A549 treated with Hydrocortisone at 1 μM for 4 hours (cell line): ENCODE results near the gene MSX1. TPM values are rescaled to one million over a fixed set of nuclear protein-coding genes. Genes with fewer than 3 reads are reported as not detected.

Source experiments
- total RNA-seq: library from RNA; stranded (reverse); fragments of 200-300 nt; extraction: Qiagen RNA extraction; gene quantifications from 5 replicates; pipeline ENCODE4 v1.2.3, GENCODE V29; 2022

The MSX1 gene
- 5.3 to 8.9 TPM (median 8.6 TPM) in 5 replicates for total RNA-seq

GRCh38 chr4:4859325-4859798 is at the start of gene MSX1:
TSS of gene MSX1 (plus strand) at chr4:4859665. CDS start at chr4:4859900, 235 bp downstream.

Other genes starting within 250 kb of the MSX1 start
- not detected in 5 replicates for gene CYTL1, start 159.8 kb downstream of the MSX1 start, total RNA-seq
- 14.8 to 18.1 TPM (median 15.5 TPM) in 5 replicates for gene STK32B, start 191.8 kb downstream of the MSX1 start, total RNA-seq